B cell (primary cell): Measurements from ENCODE around the gene PTGIR. TPM values are rescaled to one million over a fixed set of nuclear protein-coding genes. Genes with fewer than 3 reads are reported as not detected.

ENCODE experiments used
- ATAC-seq: fragments of 200-7000 bp; cut with Tn5 transposase; one replicate; pipeline ENCODE4 v1.10.0; 2021; ENCODE audit warnings: low read depth, mild to moderate bottlenecking, moderate number of reproducible peaks, moderate library complexity
- CTCF ChIA-PET: fragments of 350-600 bp; sonication (Branson Sonifier 250); formaldehyde crosslinking; loops from one replicate; lab custom pipeline; 2021; ENCODE audit warnings: antibody characterized with exemption, inconsistent platforms; lab: Charles Lee
- POLR2A ChIA-PET: fragments of 350-600 bp; sonication (Branson Sonifier 250); formaldehyde crosslinking; loops from one replicate; lab custom pipeline; 2021; ENCODE audit warnings: antibody characterized with exemption; lab: Charles Lee
- DNase-seq: peaks from one replicate; pipeline ENCODE4 v3.0.0; 2013
- H2AFZ ChIP-seq: 2 replicates; pipeline ENCODE4 v1.6.1; 2012; ENCODE audit warnings: mild to moderate bottlenecking, low read depth, low read length; ENCODE audit not compliant: insufficient read depth, poor library complexity, severe bottlenecking
- H3K27ac ChIP-seq, 2 donors: 1 replicate in 1 of 2; 2 replicates in 1 of 2; pipeline ENCODE4 v1.5.1; 2012 to 2013; ENCODE audit warnings: low read length in 2 of 2, mild to moderate bottlenecking in 2 of 2, moderate library complexity in 1 of 2
- H3K27me3 ChIP-seq, 4 experiments: fragments of 200-600 bp in 1 of 4; sonication (generic) in 1 of 4; replicated peaks in 1 of 4; 1 replicate in 2 of 4; 2 replicates in 2 of 4; pipeline versions ENCODE4 v1.6.1 to v1.7.0; 2013 to 2016; ENCODE audit warnings: low read length in 3 of 4, mild to moderate bottlenecking in 2 of 4, mixed read lengths in 1 of 4, moderate library complexity in 1 of 4; ENCODE audit not compliant: insufficient read depth in 4 of 4, control insufficient read depth in 3 of 4; ENCODE audit errors: control extremely low read depth in 1 of 4
- H3K36me3 ChIP-seq, 2 experiments: replicated peaks in 1 of 2; 1 replicate in 1 of 2; 2 replicates in 1 of 2; pipeline versions ENCODE4 v1.6.1 to v1.7.1; 2013; ENCODE audit warnings: low read length in 1 of 2; ENCODE audit not compliant: insufficient read depth in 2 of 2, control insufficient read depth in 1 of 2; ENCODE audit errors: control extremely low read depth in 1 of 2, extremely low read depth in 1 of 2
- H3K4me1 ChIP-seq, 2 donors: fragments of 200-600 bp in 1 of 2; sonication (generic) in 1 of 2; 1 replicate in 1 of 2; 2 replicates in 1 of 2; pipeline versions ENCODE4 v1.5.1 to v1.6.1; 2013 to 2017; ENCODE audit warnings: low read length in 2 of 2; ENCODE audit not compliant: control insufficient read depth in 2 of 2, insufficient read depth in 2 of 2
- H3K4me2 ChIP-seq: replicated peaks from 2 replicates; pipeline ENCODE3; 2012; ENCODE audit warnings: mild to moderate bottlenecking, low read depth, low read length; ENCODE audit not compliant: poor library complexity, severe bottlenecking
- H3K4me3 ChIP-seq, 5 experiments: fragments of 200-600 bp in 1 of 5; sonication (generic) in 1 of 5; 1 replicate in 3 of 5; 2 replicates in 2 of 5; pipeline versions ENCODE4 v1.5.1 to v1.7.0; 2011 to 2016; ENCODE audit warnings: low read length in 4 of 5, mild to moderate bottlenecking in 4 of 5, low read depth in 2 of 5, control low read depth in 1 of 5, moderate library complexity in 1 of 5; ENCODE audit not compliant: insufficient read depth in 1 of 5; ENCODE audit errors: control extremely low read depth in 1 of 5, extremely low read depth in 1 of 5
- H3K79me2 ChIP-seq: fragments of 200-600 bp; sonication (generic); one replicate; pipeline ENCODE4 v1.6.0; 2016; ENCODE audit warnings: low read length; ENCODE audit not compliant: control insufficient read depth, insufficient read depth
- H3K9ac ChIP-seq: fragments of 200-600 bp; sonication (generic); 2 replicates; pipeline ENCODE4 v1.6.1; 2017; ENCODE audit warnings: mild to moderate bottlenecking, low read length, moderate library complexity
- H3K9me3 ChIP-seq, 3 donors: one replicate each; pipeline versions ENCODE4 v1.6.1 to v1.7.1; 2013; ENCODE audit warnings: low read length in 2 of 3; ENCODE audit not compliant: control insufficient read depth in 2 of 3, insufficient read depth in 1 of 3; ENCODE audit errors: control extremely low read depth in 1 of 3
- H4K20me1 ChIP-seq: 2 replicates; pipeline ENCODE4 v1.6.0; 2012; ENCODE audit warnings: mild to moderate bottlenecking, low read length; ENCODE audit not compliant: insufficient read depth, control insufficient read depth, poor library complexity, severe bottlenecking
- H3K27ac Mint-ChIP-seq: one replicate; pipeline ENCODE4 v1.8.0; 2021; ENCODE audit warnings: mixed read lengths
- H3K27me3 Mint-ChIP-seq: one replicate; pipeline ENCODE4 v1.8.0; 2021; ENCODE audit warnings: mixed read lengths
- H3K4me1 Mint-ChIP-seq: one replicate; pipeline ENCODE4 v1.8.0; 2021; ENCODE audit warnings: mixed read lengths
- H3K4me3 Mint-ChIP-seq: one replicate; pipeline ENCODE4 v1.8.0; 2021; ENCODE audit warnings: mixed read lengths
- H3K9me3 Mint-ChIP-seq: one replicate; pipeline ENCODE4 v1.8.0; 2022; ENCODE audit warnings: mixed read lengths; ENCODE audit not compliant: insufficient read depth
- CTCF ChIP-seq: fragments of 200-600 bp; IDR thresholded peaks from one replicate; pipeline ENCODE4 v1.8.0; 2022; ENCODE audit warnings: antibody characterized with exemption, mild to moderate bottlenecking
- EZH2 ChIP-seq: IDR thresholded peaks from 2 replicates; pipeline ENCODE4 v1.6.1; 2012; ENCODE audit warnings: borderline replicate concordance, low read depth, mild to moderate bottlenecking, moderate library complexity, low read length; ENCODE audit not compliant: insufficient read depth, poor library complexity, severe bottlenecking
- WGBS: methylation state at CpG from one replicate; pipeline ENCODE4 v1.1.5; 2013; ENCODE audit warnings: missing lambda C conversion rate; ENCODE audit not compliant: insufficient coverage; 5-methylcytosine and 5-hydroxymethylcytosine counted together
- intact Hi-C: fragments of 100-400 bp; cut with micrococcal nuclease; formaldehyde crosslinking; loops from one replicate; pipeline ENCODE4 v1.10.0; 2022
- polyA plus RNA-seq: library from polyadenylated mRNA; depleted of rRNA; stranded (reverse); fragments of >200 nt; gene quantifications from 2 replicates; pipeline ENCODE4 v1.2.3, GENCODE V29; 2012
- total RNA-seq, 2 donors: library from RNA; stranded (reverse); fragments of 120-200 nt in 1 of 2; gene quantifications; 1 replicate in 1 of 2; 2 replicates in 1 of 2; pipeline versions ENCODE4 v1.2.3 to v1.2.4, GENCODE V29; 2013 to 2022

Gene PTGIR
- total and polyA plus RNA-seq, 2 donors (not counting 1 experiment from before 2014, with no cell fraction given): 1.9 to 2.1 TPM

GRCh38 chr19:46578450-46578849 lies 46.4 kb downstream of the PTGIR start:
- DNase-seq (no peak), ATAC-seq (no peak)
- H3K4me2 ChIP-seq: no peak overlapping the region
- WGBS: 83% methylated on average over 4 of the region's 4 CpGs
- no peaks in the 10 kb centered on the region for H3K36me3 ChIP-seq
- H3K9me3 Mint-ChIP-seq: no peaks in the 10 kb centered on the region
- ChIA-PET CTCF (no interaction called here), POLR2A (no interaction called here)
- no peaks in the 10 kb centered on the region for H3K79me2 ChIP-seq
- intact Hi-C loops: no loop called here
- H2AFZ ChIP-seq: no peak overlapping the region
- no peak overlapping the region for H3K27ac ChIP-seq
- no peak overlapping the region for H3K9ac ChIP-seq
- H3K27ac Mint-ChIP-seq: no peak overlapping the region
- no peak overlapping the region for H3K4me3 Mint-ChIP-seq
- no peak overlapping the region for H3K4me3 ChIP-seq
- H3K27me3 ChIP-seq: no peaks in the 10 kb centered on the region
- H3K27me3 Mint-ChIP-seq: peaks cover 4% of the 10 kb centered on the region
- no peaks in the 10 kb centered on the region for H4K20me1 ChIP-seq
- TF ChIP-seq EZH2 (no peak), CTCF (no peak)
- peaks cover 0 to 8% of the 10 kb centered on the region in 2 donors for H3K4me1 ChIP-seq
- H3K9me3 ChIP-seq: peaks cover 0 to 20% (median 10%) of the 10 kb centered on the region in 3 donors
- H3K4me1 Mint-ChIP-seq: peaks cover 11% of the 10 kb centered on the region

GRCh38 chr19:46574533-46574932 lies 50.4 kb downstream of the PTGIR start:
- CTCF ChIA-PET: no interaction called here
- H2AFZ ChIP-seq: no peak overlapping the region

More at GRCh38 chr19:46574533-46574932, 50.4 kb downstream of the PTGIR start:
- Histone ChIP-seq H3K4me1 (peaks cover 0 to 8% of the 10 kb centered on the region in 2 donors), H3K9me3 (peaks cover 0 to 20% (median 10%) of the 10 kb centered on the region in 3 donors), H3K27me3 (no peaks in the 10 kb centered on the region), H3K27ac (no peak overlapping the region), H3K79me2 (no peaks in the 10 kb centered on the region), H3K36me3 (no peaks in the 10 kb centered on the region), H3K9ac (no peak overlapping the region), H3K4me2 (no peak overlapping the region), H3K4me3 (no peak overlapping the region), H4K20me1 (no peaks in the 10 kb centered on the region)
- POLR2A ChIA-PET: no interaction called here
- Mint-ChIP-seq H3K9me3 (no peaks in the 10 kb centered on the region), H3K27me3 (peaks cover 4% of the 10 kb centered on the region), H3K4me3 (no peak overlapping the region), H3K27ac (no peak overlapping the region), H3K4me1 (peaks cover 11% of the 10 kb centered on the region)
- intact Hi-C loops: no loop called here
- ATAC-seq (no peak), DNase-seq (no peak)
- TF ChIP-seq CTCF: no peak
- no peak for TF ChIP-seq EZH2
- WGBS: 94% methylated on average over 8 of the region's 11 CpGs
